DMS53 (cell line): ENCODE measurements around the gene IGFBP1.

Experiments used
- DNase-seq: peaks from one replicate; lab custom pipeline; 2025; lab: John Stamatoyannopoulos, UW

The IGFBP1 gene

DNA sequence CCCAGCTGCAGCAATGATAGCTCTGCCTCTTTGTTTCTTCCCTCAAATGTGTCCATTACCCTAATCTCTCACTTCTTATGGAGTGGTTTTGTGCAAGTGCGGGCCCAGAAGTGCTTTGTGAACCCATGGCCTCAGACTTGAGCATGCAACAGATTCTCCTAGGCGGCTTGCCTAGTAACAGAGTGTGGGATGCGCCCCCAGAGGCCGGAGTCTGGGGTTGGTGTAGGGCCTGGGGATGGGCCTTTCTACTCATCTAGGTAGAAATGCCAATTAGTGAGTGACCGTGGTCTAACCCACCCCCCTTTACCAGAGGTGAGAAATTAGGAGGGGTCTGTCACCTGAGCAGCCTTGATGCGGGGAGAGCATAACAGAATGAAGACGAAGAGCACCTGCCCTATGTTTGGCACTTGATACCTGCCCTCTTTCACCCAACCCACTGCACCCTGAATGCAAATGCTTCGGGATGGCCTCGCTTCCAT is 7.0 kb upstream of the IGFBP1 start:
- no peak for DNase-seq

DNA sequence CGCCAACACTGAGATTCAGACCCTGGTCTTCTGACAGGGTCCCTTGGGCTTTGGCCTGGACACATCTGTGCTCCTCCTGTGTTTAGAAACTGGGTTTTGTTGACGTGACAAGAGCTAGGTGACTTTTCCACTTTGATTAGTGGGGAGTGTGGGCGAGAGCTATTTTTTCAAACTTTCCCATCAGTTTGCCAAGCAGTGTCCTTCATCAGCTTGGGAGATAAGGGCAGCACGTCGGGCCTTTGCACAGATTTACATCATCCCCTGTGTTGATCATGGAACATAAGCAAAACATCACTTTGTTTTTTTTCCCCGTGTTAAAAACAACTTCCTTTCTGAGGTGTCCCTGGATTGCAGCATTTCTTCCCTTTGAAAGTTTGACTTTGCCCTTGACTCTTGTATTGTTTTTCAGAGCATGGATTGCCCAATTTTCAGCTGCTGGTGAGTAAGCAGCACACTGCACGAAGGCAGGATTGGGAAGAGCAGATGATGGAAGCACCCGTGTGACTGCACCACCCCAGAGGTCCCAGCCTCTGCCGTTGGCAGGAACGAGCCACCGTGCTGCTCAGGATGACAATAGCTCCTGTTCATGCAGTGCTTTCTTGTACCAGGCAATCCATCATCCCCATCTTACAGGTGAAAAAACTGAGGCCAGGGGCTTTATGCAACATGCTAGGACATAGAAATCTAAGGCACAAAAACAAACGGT is 6.4 kb upstream of the IGFBP1 start:
- DNase-seq, result no peak

DNA sequence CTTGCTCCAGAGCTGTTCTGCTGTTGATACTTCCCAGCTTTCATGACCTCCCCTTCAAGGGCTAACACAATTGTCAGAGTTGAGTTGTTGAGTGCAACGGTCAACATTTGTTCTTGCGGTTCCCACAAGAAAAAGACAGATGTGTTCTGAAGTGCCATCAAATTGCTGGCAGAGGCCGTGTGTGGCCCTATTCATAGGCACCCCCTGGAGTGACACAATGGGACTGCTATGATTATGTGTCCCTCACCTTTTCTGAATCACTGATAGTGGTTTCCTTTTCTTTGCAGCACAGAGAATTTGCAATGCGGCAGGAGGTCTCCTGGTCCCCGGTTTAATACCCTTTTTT is 5.8 kb upstream of the IGFBP1 start:
- DNase-seq, result peak; percentile 91

DNA sequence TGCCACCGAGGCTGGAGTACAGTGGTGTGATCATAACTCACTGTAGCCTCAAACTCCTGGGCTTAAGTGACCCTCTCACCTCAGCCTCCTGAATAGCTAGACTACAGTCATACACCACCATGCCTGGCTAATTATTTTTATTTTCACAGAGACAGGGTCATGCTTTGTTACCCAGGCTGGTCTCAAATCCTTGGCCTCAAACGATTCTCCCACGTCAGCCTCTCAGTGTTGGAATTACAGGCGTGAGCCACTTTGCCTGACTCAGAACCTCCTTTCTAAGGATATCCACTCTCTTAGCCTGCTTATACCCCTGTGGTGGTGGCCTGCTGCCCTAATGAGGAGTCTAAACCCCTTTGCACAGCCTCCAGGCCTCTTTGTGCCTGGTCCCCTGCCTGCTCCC is 4.2 kb upstream of the IGFBP1 start:
- no peak for DNase-seq

DNA sequence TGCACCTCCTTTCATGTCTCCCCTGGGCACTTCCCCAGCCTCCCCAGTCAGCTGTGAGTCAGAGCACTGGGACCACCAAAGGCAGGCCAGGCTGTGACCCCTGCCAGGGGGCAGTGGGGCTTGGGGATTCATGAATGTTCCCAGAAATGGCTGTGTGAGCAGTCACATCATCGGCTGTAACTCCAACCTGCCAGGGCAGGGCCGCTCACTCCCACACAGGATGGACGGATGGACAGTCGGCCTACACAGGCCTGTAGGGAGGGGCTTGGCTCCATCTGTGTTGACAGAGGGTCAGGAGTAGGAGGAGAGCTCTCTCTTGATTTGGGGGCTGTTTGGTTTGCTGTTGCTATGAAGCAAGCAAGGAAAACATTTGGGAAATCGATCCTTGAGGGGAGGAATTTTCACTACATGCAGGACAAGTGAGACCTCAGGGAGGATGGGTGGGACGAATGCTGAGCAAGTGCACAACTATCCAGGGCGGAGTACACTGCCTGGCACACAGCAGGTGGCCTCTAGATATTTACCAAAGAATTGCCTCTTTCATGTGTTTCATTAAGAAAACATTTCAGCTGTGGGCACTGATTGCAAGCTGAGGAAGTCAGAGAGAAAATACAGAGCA is 2.9 kb upstream of the IGFBP1 start:
- DNase-seq, result no peak

DNA sequence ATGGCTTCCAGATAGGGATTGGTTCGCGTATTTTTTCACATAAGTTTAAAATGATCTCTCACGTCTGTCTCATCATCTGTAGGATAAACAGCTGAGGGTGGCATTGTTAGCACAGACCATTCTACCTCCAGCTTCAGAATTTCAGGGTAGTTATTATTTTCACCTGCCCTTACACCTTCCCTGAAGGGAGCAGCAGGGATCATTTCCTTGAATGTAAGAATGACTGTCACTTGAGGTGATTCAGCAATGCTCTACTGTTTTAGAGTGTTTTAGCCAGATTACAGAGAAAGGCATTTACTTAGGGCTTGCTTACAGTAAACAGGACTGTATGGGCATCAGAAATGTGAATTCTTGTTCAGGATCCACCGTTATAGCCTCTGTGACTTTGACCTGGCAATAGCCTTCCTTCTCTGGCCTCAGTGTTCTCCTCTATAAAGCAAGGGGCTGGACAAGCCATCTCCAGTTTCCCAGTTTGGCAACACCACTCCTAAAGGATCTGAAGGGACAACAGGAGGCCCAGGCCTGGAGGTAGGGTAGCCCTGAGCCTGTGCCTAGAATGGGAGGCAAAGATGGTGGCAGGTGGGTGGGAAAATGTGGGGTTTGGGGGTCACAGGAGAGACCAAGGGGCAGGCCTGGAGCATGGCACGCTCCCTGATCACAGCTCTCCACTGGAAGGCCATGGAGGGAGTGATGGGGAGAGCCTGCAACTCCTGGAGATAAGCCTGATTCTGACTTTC is 1.2 kb upstream of the IGFBP1 start:
- DNase-seq, result no peak

DNA sequence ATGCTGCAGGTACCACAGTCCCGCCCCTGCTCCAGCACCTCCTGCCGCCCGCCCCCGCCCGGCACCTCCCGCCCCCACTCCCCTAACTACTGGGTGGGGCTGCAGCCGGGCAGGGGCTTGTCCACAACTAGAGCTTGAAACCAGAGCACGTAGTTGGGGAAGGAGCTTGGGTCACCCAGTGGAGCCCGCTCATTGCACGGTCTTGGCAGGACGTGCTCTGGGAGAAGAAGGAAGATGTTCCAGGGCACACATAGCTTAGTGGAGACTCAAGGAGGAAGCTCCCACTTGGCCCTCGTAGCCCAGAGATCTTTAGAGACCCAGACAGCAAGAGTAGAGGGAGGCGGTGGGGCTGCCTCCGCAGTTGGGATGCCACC is 692 bp downstream of the IGFBP1 start:
- no peak for DNase-seq

DNA sequence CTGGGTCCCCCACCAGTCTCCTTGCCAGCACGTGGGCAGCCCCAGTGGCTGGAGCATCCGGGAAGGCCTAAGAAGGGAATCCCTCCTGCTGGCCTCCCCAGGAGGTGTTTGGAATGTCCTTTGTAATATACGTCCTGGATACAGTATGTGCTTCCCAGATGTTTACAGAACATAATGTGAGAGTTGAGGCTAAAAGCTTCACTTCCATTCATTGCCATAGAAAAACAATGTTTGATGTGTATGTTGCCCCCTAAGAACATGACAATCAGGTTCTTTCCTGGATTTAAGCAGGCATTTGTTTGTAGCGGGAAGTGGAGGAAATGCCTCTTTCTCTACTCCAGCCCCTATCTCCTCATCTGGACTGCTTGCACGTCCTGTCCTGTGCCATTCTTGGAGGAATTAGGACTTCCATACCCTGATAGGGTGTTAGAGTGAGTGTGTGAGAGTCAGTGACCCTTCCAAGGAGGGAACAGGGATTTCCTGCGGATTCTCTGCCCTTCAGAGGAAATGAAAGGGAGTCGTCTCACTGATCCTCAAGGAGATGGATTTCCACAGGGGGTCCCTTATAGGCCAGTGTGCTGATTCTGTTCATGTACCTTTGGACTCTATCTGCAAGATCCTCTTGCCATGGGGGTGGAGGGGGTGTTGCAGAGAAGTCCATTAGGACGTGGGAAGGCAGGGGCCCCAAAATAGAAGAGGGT is 1.2 kb downstream of the IGFBP1 start:
- DNase-seq, result no peak

DNA sequence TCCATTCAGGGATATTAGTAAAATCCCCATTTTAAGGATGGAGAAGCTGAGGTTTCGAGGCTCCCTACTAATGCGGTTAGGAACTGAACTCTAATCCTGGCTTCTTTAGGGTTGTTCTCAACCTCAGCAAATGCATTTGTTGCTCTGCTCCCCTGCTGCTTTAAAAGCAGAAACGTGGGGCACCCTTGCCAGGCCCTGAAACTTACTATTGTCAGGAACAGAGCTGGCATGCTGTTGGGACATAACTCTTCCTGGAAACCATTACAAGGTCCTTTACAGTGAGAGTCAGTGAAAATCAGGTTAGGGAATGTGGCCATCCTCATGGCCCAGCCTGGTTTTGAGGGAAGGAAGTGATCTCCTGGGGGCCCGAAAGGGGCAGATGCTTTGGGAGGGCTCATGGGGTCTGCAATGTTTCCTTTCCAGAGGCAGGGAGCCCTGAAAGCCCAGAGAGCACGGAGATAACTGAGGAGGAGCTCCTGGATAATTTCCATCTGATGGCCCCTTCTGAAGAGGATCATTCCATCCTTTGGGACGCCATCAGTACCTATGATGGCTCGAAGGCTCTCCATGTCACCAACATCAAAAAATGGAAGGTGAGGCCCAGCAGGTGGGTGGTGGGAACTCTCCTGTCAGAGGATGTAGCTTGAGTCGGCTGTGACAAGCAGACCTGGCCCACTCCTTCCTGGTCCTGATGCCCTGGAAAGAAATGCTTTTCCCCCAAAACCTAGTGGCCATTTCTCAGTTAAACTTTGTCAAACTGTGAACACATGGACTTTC is 2.0 kb downstream of the IGFBP1 start:
- no peak for DNase-seq

DNA sequence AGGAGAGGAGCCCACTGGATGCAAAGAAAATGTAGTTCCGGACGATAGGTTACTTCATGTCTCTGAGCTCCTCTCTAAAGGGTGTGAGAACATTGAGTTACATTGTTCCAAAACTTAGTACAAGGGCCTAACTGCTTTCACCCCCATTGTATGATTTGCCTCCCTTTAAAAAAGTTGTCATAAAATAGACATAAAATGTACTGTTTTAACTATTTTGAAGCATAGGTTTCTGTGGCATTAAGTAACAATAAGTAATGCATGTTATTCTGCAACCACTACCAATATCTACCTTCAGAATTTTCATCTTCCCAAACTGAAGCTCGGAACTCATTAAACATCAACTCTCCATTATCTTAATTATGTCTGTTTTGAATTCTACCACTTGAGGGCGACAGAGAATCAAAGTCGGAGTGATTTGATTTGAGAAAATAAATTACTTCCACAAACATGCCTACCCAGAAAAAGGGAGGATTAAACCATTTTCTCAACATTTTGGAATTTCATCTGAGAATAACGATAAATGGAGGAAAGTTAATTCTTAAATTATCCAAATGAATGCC is 2.7 kb downstream of the IGFBP1 start:
- DNase-seq, result peak; percentile 67

DNA sequence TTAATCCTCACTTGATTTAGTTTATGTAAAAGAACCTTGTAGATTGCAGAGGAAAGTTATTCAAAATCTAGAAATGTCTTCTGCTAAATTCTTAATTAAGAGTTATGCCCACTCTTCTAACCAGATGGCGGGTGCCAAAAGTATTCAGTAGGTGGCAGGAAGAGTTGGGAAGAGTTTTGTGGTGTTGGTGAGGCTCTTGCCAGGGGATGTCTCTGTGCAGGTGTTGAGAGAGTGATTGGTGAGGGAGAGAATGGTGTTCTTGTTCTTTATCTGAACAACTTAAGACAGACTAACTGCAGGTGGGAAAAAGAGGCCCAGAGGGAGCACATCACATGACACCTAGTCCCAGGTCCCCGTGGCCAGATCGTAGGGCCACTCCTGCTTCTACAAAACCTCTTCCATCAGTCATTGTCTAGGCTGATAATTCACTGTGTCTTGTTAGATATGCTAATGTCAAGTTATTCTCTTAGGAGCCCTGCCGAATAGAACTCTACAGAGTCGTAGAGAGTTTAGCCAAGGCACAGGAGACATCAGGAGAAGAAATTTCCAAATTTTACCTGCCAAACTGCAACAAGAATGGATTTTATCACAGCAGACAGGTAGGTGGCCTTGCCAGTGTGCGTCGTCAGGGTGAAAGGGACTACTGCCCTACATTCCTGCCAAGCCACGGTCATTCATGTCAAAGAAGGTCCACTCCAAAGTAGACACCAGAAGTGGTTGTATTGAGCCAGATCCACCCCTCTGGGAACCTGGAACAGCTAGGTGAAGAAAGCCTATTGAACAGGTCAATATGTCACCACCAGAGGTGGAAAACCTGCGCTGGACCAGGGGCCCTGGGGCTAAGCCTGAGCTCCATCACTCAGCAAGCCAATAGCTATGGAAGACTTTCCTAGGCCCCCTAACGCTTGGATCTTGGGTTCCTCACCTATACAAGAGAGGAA is 3.4 kb downstream of the IGFBP1 start:
- no peak for DNase-seq

DNA sequence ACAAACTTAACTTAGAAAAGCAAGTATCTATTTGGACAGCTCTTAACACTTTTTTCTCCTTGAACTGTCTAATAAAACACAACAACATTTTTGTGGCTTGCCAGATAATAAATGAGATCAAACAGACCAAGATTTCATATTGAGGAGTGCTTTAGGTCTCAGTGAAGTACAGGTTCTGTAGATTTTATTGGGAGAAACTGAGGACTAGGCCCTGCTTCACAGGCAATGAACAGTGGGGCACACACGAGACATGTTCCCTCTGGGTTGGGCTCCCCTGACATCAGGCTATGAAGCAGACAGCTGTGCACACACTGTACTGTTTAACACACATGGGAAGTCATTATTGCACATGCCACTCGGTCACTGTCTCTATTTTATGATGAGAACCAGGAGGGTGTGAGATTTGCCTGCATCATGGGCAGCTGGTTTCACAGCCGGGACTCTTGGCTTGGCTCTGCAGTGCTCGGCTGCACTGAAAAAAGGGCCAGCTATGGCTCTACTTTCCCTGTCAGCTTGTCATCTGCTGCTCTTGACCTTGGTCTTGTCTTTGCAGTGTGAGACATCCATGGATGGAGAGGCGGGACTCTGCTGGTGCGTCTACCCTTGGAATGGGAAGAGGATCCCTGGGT is 4.2 kb downstream of the IGFBP1 start:
- peak; percentile 33 for DNase-seq

DNA sequence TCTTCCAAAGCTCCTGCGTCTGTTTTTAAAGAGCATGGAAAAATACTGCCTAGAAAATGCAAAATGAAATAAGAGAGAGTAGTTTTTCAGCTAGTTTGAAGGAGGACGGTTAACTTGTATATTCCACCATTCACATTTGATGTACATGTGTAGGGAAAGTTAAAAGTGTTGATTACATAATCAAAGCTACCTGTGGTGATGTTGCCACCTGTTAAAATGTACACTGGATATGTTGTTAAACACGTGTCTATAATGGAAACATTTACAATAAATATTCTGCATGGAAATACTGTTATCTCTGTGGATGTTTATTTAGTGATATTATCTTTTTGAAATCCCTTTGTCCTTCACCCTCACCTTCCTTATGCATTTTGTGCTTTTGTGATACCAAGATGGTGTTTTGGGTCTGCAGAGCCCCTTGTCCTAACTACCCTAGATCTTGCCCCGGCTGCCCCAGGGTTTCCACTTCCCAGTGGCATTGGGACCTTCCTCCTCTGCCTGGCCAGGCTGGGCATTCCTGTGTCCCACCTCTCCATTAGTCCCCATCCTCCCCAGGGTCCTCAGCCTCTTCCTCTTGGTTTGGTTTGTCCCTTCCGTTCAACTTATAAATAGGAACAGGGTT is 5.2 kb downstream of the IGFBP1 start:
- DNase-seq, result no peak

DNA sequence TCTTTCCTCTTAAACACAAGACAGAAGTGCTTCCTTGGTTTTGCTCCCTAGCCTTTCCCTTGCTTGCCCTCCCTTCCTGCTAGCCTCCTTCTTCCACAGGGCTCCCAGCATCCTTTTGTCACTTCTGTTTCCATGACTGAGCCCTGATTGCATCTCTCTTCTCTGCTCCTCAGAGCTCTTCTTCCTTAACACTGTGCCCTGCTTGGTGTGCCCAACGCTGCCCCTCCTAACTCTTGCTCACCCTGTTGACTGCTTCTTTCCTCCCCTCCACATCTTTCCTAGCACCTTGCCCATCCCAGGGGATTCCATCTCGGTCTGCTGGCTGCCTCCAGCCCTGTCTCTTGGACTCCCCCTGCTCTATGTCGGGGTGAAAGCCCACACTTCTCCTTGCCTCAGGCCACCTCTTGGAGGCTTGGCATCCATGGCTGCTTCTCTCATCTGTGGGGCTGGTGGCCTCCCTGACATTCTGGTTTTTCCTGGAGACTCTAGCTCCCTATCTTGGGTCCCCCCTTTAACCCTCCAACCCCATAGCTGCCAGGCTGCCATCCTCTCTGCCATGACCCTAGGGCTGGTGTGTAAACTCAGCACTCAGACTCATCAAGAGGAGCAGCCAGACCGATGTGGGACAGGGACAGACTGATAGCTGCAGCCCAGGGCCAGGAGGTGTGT is 5.8 kb downstream of the IGFBP1 start:
- no peak for DNase-seq

DNA sequence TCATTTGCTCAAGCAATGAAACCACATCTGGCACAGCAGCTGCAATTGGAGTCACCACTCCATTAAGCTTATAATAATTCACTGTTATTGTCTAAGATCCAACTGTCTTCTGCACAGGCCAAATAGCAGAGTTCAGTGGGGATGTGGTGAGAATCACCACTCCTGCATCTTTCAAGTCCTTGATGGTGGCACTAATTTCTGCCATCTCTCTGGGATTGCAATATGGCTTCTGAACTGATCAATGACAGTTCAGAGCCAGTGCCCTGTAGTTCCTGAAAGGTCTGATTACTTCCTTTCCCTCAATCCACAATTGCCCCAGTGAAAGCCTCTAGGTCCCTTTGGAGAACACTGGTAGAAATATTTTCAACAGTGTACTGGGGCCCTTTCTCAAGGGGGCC is 6.4 kb downstream of the IGFBP1 start:
- no peak for DNase-seq

DNA sequence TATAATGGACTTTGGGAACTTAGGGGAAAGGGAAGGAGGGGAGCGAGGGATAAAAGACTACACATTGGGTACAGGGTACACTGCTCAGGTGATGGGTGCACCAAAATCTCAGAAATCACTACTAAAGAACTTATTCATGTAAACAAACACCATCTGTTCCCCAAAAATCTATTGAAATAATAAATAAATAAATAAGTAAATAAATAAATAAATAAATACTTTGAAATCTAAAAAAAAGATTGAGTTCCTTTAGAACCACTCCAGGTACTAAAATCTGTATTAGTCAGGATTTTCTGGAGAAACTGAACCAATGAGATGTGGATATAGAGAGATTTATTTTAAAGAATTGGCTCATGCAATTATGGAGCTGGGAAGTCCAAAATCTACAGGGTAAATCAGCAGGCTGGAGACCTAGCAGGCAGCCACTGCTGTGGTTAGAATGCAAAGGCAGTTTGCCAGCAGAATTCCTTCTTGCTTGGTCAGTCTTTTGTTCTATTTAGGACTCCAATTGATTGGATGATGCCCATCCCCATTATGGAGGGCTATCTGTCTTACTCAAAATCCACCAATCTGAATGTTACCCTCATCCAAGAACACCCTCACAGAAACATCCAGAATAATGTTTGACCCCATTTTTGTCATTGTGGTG is 8.9 kb downstream of the IGFBP1 start:
- no peak for DNase-seq

DNA sequence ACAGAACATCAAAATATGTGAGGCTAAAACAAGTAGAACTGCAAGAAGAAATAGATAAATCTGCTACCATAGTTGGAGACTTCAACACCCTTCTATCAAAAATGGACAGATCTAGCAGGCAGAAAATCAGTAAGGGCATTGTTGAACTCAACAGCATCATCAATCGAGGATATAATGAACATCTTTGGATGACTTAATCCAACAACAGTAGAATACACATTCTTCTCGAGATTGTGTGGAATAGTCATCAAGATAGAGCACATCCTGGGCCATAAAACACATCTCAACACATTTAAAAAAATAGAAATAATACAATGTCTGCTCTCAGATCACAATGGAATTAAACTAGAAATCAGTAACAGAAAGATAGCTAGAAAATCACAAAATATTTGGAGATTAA is 9.9 kb downstream of the IGFBP1 start:
- no peak for DNase-seq

DNA sequence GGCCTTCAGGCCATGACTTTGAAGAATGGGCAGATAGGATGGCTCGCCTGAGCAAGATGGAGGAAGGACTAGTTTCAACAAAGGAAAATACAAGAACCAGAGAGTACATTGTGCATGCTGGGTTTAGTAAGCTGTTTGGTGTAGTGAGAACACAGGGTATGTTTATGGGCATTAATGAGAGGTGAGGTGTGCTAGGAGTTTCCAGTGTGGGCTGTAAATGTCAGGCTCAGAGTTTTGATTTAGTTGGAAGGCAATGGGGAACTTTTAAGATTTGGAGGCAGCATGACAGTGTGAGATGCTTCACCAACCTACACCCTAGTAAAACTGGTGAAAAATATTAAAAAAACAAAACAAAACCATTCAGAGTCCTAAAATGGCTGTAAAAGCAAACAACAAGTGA is 13.3 kb downstream of the IGFBP1 start:
- DNase-seq, result no peak

DNA sequence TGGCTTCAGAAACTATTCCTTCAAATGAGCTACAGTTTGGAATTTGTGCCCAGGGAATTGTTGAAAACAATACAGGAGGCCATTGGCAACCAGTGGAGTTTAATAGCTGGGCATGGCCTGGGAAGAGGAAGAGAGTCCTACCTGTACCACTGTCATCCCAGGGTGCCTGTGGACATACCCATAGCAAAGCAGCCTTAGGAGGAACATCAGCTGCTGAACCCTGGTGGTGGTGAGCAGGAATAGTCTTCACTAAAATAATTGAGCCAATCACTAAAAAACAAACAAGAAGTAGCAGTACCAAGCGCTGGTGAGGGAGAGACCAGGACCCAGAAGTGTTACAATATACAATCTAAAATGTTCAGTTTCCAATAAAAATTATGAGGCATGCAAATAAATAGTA is 14.5 kb downstream of the IGFBP1 start:
- DNase-seq, result peak; percentile 8
